Urinary bladder (tissue), 4 donors: Measurements from ENCODE around the gene PAFAH1B1. TPM values are rescaled to one million over a fixed set of nuclear protein-coding genes. Genes with fewer than 3 reads are reported as not detected.

Source experiments
- DNase-seq: peaks from one replicate; pipeline ENCODE4 v3.0.0-alpha.2; 2015; ENCODE audit errors: extremely low spot score
- H3K27ac ChIP-seq: one replicate; pipeline ENCODE4 v1.5.1; 2013; ENCODE audit warnings: low read depth, mild to moderate bottlenecking, moderate library complexity
- H3K36me3 ChIP-seq: one replicate; pipeline ENCODE4 v1.6.1; 2013; ENCODE audit warnings: mild to moderate bottlenecking, moderate library complexity; ENCODE audit not compliant: insufficient read depth
- H3K4me1 ChIP-seq: one replicate; pipeline ENCODE4 v1.6.1; 2013; ENCODE audit warnings: mild to moderate bottlenecking, moderate library complexity; ENCODE audit not compliant: insufficient read depth
- H3K4me3 ChIP-seq: one replicate; pipeline ENCODE4 v1.5.1; 2013; ENCODE audit warnings: low read depth, low read length
- WGBS: extraction: QIAGEN DNeasy Blood & Tissue Kit; methylation state at CpG from one replicate; pipeline ENCODE4 v1.1.7; 2013; 5-methylcytosine and 5-hydroxymethylcytosine counted together
- polyA plus RNA-seq: library from polyadenylated mRNA; stranded (reverse); fragments of 200-250 nt; gene quantifications from one replicate; pipeline ENCODE4 v1.2.3, GENCODE V29; 2013
- total RNA-seq: library from RNA; depleted of rRNA; stranded (reverse); fragments of >200 nt; gene quantifications from one replicate; pipeline ENCODE4 v1.2.3, GENCODE V29; 2014
- donor health status: healthy with polysubstance abuse.
- donor health status: healthy.

Gene PAFAH1B1
- total and polyA plus RNA-seq, 2 donors, result 56.4 to 210 TPM

GRCh38 chr17:2703181-2703580 lies 109.7 kb downstream of the PAFAH1B1 start:
- H3K4me1 ChIP-seq, result no peaks in the 10 kb centered on the region
- H3K27ac ChIP-seq, result no peak overlapping the region
- H3K4me3 ChIP-seq, result no peak overlapping the region
- 93% methylated on average over 20 of the region's 20 CpGs for WGBS
- no peak for DNase-seq
- H3K36me3 ChIP-seq, result peaks cover 11% of the 10 kb centered on the region

- 91% methylated on average over 16 of the region's 16 CpGs for WGBS
- no peak overlapping the region for H3K27ac ChIP-seq
- peaks cover 11% of the 10 kb centered on the region for H3K36me3 ChIP-seq
- no peaks in the 10 kb centered on the region for H3K4me1 ChIP-seq
- H3K4me3 ChIP-seq, result no peak overlapping the region
- DNase-seq, result no peak
Measured at GRCh38 chr17:2703606-2704005, 110.2 kb downstream of the PAFAH1B1 start.

GRCh38 chr17:2704031-2704889 lies 110.8 kb downstream of the PAFAH1B1 start:
- no peak overlapping the region for H3K27ac ChIP-seq
- no peak for DNase-seq
- no peaks in the 10 kb centered on the region for H3K4me1 ChIP-seq
- peaks cover 11% of the 10 kb centered on the region for H3K36me3 ChIP-seq
- H3K4me3 ChIP-seq, result no peak overlapping the region
- 86% methylated on average over 38 of the region's 38 CpGs for whole genome bisulfite sequencing

- no peak for DNase-seq
- H3K4me1 ChIP-seq, result no peaks in the 10 kb centered on the region
- H3K27ac ChIP-seq, result no peak overlapping the region
- H3K4me3 ChIP-seq, result no peak overlapping the region
- 62% methylated on average over 4 of the region's 4 CpGs for WGBS
- H3K36me3 ChIP-seq, result peaks cover 11% of the 10 kb centered on the region
Measured at GRCh38 chr17:2704890-2705248, 111.4 kb downstream of the PAFAH1B1 start.

GRCh38 chr17:2705263-2705662 lies 111.8 kb downstream of the PAFAH1B1 start:
- DNase-seq, result no peak
- no peak overlapping the region for H3K4me3 ChIP-seq
- H3K4me1 ChIP-seq, result no peaks in the 10 kb centered on the region
- 83% methylated on average over 7 of the region's 7 CpGs for WGBS
- no peak overlapping the region for H3K27ac ChIP-seq
- H3K36me3 ChIP-seq, result peaks cover 11% of the 10 kb centered on the region

GRCh38 chr17:2705888-2706795 lies 112.7 kb downstream of the PAFAH1B1 start:
- no peak for DNase-seq
- no peaks in the 10 kb centered on the region for H3K4me1 ChIP-seq
- H3K4me3 ChIP-seq, result no peak overlapping the region
- peaks cover 9% of the 10 kb centered on the region for H3K36me3 ChIP-seq
- WGBS, result 90% methylated on average over 25 of the region's 25 CpGs
- no peak overlapping the region for H3K27ac ChIP-seq

- no peak for DNase-seq
- 79% methylated on average over 21 of the region's 21 CpGs for WGBS
- no peak overlapping the region for H3K27ac ChIP-seq
- peaks cover 4% of the 10 kb centered on the region for H3K36me3 ChIP-seq
- H3K4me1 ChIP-seq, result no peaks in the 10 kb centered on the region
- H3K4me3 ChIP-seq, result no peak overlapping the region
Measured at GRCh38 chr17:2706911-2707510, 113.6 kb downstream of the PAFAH1B1 start.

- 69% methylated on average over 13 of the region's 13 CpGs for WGBS
Measured at GRCh38 chr17:2707721-2708584, 114.5 kb downstream of the PAFAH1B1 start.

GRCh38 chr17:2708585-2709182 lies 115.2 kb downstream of the PAFAH1B1 start:
- Histone ChIP-seq H3K4me3 (no peak overlapping the region), H3K4me1 (no peaks in the 10 kb centered on the region)
- 83% methylated on average over 21 of the region's 21 CpGs for WGBS

More at GRCh38 chr17:2707721-2708584, 114.5 kb downstream of the PAFAH1B1 start:
- H3K4me3 ChIP-seq, result no peak overlapping the region
- DNase-seq, result no peak
- H3K36me3 ChIP-seq, result peaks cover 4% of the 10 kb centered on the region
- H3K27ac ChIP-seq, result no peak overlapping the region
- H3K4me1 ChIP-seq, result no peaks in the 10 kb centered on the region

GRCh38 chr17:2709183-2709661 lies 115.8 kb downstream of the PAFAH1B1 start:
- WGBS, result 66% methylated on average over 10 of the region's 10 CpGs
- H3K4me3 ChIP-seq, result no peak overlapping the region
- H3K27ac ChIP-seq, result peak overlapping the region; percentile 35
- DNase-seq, result peak; percentile 46
- H3K4me1 ChIP-seq, result no peaks in the 10 kb centered on the region
- H3K36me3 ChIP-seq, result peaks cover 1% of the 10 kb centered on the region

More at GRCh38 chr17:2708585-2709182, 115.2 kb downstream of the PAFAH1B1 start:
- no peak for DNase-seq
- Histone ChIP-seq H3K27ac (no peak overlapping the region), H3K36me3 (peaks cover 4% of the 10 kb centered on the region)

GRCh38 chr17:2710071-2710802 lies 116.8 kb downstream of the PAFAH1B1 start:
- H3K27ac ChIP-seq, result peak overlapping the region; percentile 35
- 54% methylated on average over 16 of the region's 16 CpGs for WGBS
- no peaks in the 10 kb centered on the region for H3K4me1 ChIP-seq
- DNase-seq, result no peak
- H3K4me3 ChIP-seq, result peak overlapping the region; percentile 96
- H3K36me3 ChIP-seq, result no peaks in the 10 kb centered on the region
